ENCODE data around the gene CTIF.

DNA sequence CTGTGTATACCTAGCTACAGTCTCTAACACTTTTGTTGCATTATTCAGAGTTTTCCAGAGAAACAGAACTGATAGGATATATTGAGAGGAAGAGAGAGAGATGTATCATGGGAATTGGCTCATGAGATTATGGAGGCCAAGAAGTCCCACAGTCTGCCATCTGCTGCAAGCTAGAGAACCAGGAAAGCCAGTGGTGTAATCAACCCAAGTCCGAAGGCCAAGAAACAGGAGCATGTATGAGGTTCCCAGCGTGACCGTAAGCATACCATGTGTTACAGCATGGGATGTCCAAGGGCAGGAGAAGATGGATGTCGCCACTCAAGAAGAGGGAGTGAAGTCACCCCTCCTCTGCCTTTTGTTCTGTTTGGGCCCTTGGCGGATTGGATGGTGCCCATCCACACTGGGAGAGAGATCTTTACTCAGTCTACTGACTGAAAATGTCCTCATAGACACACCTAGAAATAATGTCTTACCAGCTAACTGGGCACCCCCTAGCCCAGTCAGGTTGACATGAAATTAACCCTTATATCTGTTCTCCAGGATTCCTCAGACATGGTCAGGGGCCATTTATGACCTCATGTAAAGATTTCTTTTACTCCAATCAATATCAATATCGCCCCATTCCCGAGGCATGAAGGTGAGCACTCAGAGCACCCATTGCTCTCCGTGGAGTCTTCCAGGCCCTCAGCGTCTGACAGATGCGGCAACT, 179.6 kb downstream of the CTIF start:
- TF ChIP-seq, protein P1, sequence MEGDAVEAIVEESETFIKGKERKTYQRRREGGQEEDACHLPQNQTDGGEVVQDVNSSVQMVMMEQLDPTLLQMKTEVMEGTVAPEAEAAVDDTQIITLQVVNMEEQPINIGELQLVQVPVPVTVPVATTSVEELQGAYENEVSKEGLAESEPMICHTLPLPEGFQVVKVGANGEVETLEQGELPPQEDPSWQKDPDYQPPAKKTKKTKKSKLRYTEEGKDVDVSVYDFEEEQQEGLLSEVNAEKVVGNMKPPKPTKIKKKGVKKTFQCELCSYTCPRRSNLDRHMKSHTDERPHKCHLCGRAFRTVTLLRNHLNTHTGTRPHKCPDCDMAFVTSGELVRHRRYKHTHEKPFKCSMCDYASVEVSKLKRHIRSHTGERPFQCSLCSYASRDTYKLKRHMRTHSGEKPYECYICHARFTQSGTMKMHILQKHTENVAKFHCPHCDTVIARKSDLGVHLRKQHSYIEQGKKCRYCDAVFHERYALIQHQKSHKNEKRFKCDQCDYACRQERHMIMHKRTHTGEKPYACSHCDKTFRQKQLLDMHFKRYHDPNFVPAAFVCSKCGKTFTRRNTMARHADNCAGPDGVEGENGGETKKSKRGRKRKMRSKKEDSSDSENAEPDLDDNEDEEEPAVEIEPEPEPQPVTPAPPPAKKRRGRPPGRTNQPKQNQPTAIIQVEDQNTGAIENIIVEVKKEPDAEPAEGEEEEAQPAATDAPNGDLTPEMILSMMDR (IDR thresholded peaks at IDR 0.05) = no peak
- TF ChIP-seq POLR2A (IDR thresholded peaks at IDR 0.05) = no peak
